EH (cell line): ENCODE results near the gene SLC22A15.
A peak's percentile ranks its signal among the peaks of the same experiment; 100 is the strongest.
"Not testable (repeated sequence)": the region's sequence is repeated elsewhere in the genome, so short reads cannot be mapped to it uniquely, and the experiment has no call there.

Experiments used
- DNase-seq: peaks from one replicate; pipeline ENCODE4 v3.0.0-alpha.2; 2015; ENCODE audit warnings: low read depth

Gene SLC22A15

GRCh38 chr1:115976062-115976920 is at the start of gene SLC22A15:
SLC22A15 (plus strand) TSS chr1:115976513; CDS start chr1:115976628, 115 bp downstream.
- peak; percentile 64 for DNase-seq

- DNase-seq = no peak
Observed at GRCh38 chr1:115927971-115928370, 48.3 kb upstream of the SLC22A15 start.

- DNase-seq = peak; percentile 71
Observed at GRCh38 chr1:115929881-115930280, 46.4 kb upstream of the SLC22A15 start.

GRCh38 chr1:115933625-115934024 is 42.7 kb upstream of the SLC22A15 start:
- no peak for DNase-seq

GRCh38 chr1:115939455-115939854 is 36.9 kb upstream of the SLC22A15 start:
- DNase-seq = no peak

GRCh38 chr1:115946116-115946515 is 30.2 kb upstream of the SLC22A15 start:
- DNase-seq = no peak

- DNase-seq = peak; percentile 11
Observed at GRCh38 chr1:115949156-115949555, 27.2 kb upstream of the SLC22A15 start.

GRCh38 chr1:115951560-115951959 is 24.8 kb upstream of the SLC22A15 start:
- DNase-seq = no peak

- no peak for DNase-seq
Observed at GRCh38 chr1:115952547-115952946, 23.8 kb upstream of the SLC22A15 start.

GRCh38 chr1:115953180-115953579 is 23.1 kb upstream of the SLC22A15 start:
- DNase-seq = no peak

- DNase-seq = no peak
Observed at GRCh38 chr1:115954684-115955083, 21.6 kb upstream of the SLC22A15 start.

GRCh38 chr1:115955228-115955627 is 21.1 kb upstream of the SLC22A15 start:
- no peak for DNase-seq

GRCh38 chr1:115958866-115959265 is 17.4 kb upstream of the SLC22A15 start:
- no peak for DNase-seq

GRCh38 chr1:115969509-115969908 is 6.8 kb upstream of the SLC22A15 start:
- no peak for DNase-seq

- not testable (repeated sequence) for DNase-seq
Observed at GRCh38 chr1:115971778-115972177, 4.5 kb upstream of the SLC22A15 start.

GRCh38 chr1:115973154-115973553 is 3.2 kb upstream of the SLC22A15 start:
- DNase-seq = no peak

- DNase-seq = no peak
Observed at GRCh38 chr1:115975569-115976061, 698 bp upstream of the SLC22A15 start.

- peak; percentile 11 for DNase-seq
Observed at GRCh38 chr1:115976921-115977498, 697 bp downstream of the SLC22A15 start.

- peak; percentile 88 for DNase-seq
Observed at GRCh38 chr1:115977499-115978258, 1.4 kb downstream of the SLC22A15 start.

- no peak for DNase-seq
Observed at GRCh38 chr1:115978292-115978941, 2.1 kb downstream of the SLC22A15 start.

- DNase-seq = no peak
Observed at GRCh38 chr1:115980156-115980555, 3.8 kb downstream of the SLC22A15 start.
